ENCODE measurements around the gene ARMS2.

The ARMS2 gene

DNA sequence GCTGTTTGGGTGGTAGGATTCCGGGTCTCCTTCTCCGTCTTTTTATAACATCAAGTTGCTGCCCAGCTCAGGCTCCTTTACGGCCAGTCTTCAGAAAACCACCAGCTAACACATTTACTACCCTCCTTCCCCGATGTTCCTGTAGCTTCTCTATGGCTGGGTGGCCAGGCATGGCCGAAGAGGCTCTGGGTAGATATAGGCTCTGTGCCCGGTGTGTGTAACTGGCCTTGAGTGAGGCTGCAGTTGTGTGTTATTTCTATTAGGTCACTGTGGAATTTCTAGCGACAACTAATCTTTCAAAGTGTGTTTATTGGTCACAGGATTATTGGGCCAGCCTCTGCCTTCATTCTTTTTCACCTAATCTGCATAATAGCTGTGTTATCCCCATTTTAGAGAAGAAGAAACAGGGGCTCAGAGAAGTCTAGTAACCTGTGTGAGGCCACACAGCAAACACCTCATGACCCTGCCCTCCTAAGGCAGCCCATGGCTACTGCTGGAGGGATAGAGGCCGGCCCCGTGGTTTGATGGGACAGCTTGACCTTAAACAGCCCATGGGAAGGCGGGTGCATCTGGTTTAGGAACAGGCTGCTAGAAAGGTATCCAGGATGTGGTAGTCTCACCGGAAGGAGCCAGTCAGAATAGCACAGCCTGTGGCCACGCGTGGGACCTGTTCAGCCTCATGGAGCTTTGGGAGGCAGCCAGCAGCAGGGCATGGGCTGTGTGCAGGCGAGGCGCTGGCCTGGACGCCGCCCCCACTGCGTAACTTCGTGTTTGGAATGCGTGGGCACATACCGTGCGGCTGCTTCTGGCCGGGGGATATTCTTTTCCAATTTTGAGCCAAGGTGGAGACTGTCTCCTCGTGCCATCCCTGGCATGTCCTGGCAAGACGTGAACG, 36.6 kb downstream of the ARMS2 start:
- no peaks in the 10 kb centered on the region for H4K20me1 ChIP-seq (ENCODE audit: insufficient read depth, low read length)
- no peak overlapping the region for H2AFZ ChIP-seq (ENCODE audit: low read length)
- no peaks in the 10 kb centered on the region for H3K79me2 ChIP-seq (ENCODE audit: insufficient read depth, low read length)
- no peak for TF ChIP-seq EZH2 (IDR thresholded peaks at IDR 0.05; ENCODE audit: borderline replicate concordance, low read length)
- no peak for TF ChIP-seq CTCF (IDR thresholded peaks at IDR 0.05; ENCODE audit: low read length)
- no peaks in the 10 kb centered on the region for H3K9me3 ChIP-seq (ENCODE audit: low read length)
- no peaks in the 10 kb centered on the region for H3F3A ChIP-seq (ENCODE audit: insufficient read depth, low read length)
- H3K27me3 ChIP-seq (ENCODE audit: insufficient read depth, low read length): no peaks in the 10 kb centered on the region; the same call in 1 of the 2 replicates
- no peaks in the 10 kb centered on the region for H3K4me1 ChIP-seq (ENCODE audit: insufficient read depth, low read length, severe bottlenecking)
- no peak overlapping the region for H3K4me2 ChIP-seq (ENCODE audit: low read length)
- no peak overlapping the region for H3K9ac ChIP-seq (ENCODE audit: low read length)
- H3K27ac ChIP-seq (ENCODE audit: low read depth, low read length, poor library complexity, severe bottlenecking): no peak overlapping the region
- no peaks in the 10 kb centered on the region for H3K9me2 ChIP-seq (ENCODE audit: low read depth, low read length)
- H3K36me3 ChIP-seq (ENCODE audit: insufficient read depth, low read length): no peaks in the 10 kb centered on the region
- H3K4me3 ChIP-seq (ENCODE audit: low read depth, low read length, poor library complexity, severe bottlenecking): no peak overlapping the region

DNA sequence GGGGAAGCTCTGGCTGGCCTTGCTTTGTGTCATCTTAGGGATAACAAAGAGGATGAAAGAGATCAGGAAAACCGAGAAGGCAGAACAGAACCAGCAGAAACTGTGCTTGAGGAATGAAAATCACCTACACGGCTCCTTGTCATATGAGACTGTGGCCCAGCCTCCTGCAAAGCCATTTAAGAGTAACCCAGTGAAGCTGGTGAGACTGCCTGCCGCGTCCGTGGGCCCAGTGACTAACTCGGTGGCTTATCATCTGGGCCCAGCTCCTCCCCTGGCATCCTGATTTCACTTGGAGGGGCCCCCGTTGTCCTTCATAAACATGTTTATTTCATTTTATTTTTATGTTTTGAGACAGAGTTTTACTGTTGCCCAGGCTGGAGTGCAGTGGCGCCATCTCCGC, 37.6 kb downstream of the ARMS2 start:
- H3K4me3 ChIP-seq (ENCODE audit: low read depth, low read length, poor library complexity, severe bottlenecking): no peak overlapping the region
- no peak overlapping the region for H3K27ac ChIP-seq (ENCODE audit: low read depth, low read length, poor library complexity, severe bottlenecking)
- no peaks in the 10 kb centered on the region for H4K20me1 ChIP-seq (ENCODE audit: insufficient read depth, low read length)
- no peaks in the 10 kb centered on the region for H3K36me3 ChIP-seq (ENCODE audit: insufficient read depth, low read length)
- H3K79me2 ChIP-seq (ENCODE audit: insufficient read depth, low read length): no peaks in the 10 kb centered on the region
- no peak overlapping the region for H3K4me2 ChIP-seq (ENCODE audit: low read length)
- no peak overlapping the region for H2AFZ ChIP-seq (ENCODE audit: low read length)
- H3K4me1 ChIP-seq (ENCODE audit: insufficient read depth, low read length, severe bottlenecking): no peaks in the 10 kb centered on the region
- no peak overlapping the region for H3K9ac ChIP-seq (ENCODE audit: low read length)
- H3F3A ChIP-seq (ENCODE audit: insufficient read depth, low read length): no peaks in the 10 kb centered on the region
- H3K9me3 ChIP-seq (ENCODE audit: low read length): no peaks in the 10 kb centered on the region
- TF ChIP-seq EZH2 (IDR thresholded peaks at IDR 0.05; ENCODE audit: borderline replicate concordance, low read length): no peak
- no peak for TF ChIP-seq CTCF (IDR thresholded peaks at IDR 0.05; ENCODE audit: low read length)
- no peaks in the 10 kb centered on the region for H3K9me2 ChIP-seq (ENCODE audit: low read depth, low read length)
- no peaks in the 10 kb centered on the region; the same call in 1 of the 2 replicates for H3K27me3 ChIP-seq (ENCODE audit: insufficient read depth, low read length)

- no peaks in the 10 kb centered on the region for H3K9me3 ChIP-seq (ENCODE audit: low read length)
- TF ChIP-seq CTCF (IDR thresholded peaks at IDR 0.05; ENCODE audit: low read length): no peak
- no peak for TF ChIP-seq EZH2 (IDR thresholded peaks at IDR 0.05; ENCODE audit: borderline replicate concordance, low read length)
- H3K36me3 ChIP-seq (ENCODE audit: insufficient read depth, low read length): no peaks in the 10 kb centered on the region
- no peak overlapping the region for H2AFZ ChIP-seq (ENCODE audit: low read length)
- no peaks in the 10 kb centered on the region for H3F3A ChIP-seq (ENCODE audit: insufficient read depth, low read length)
- H4K20me1 ChIP-seq (ENCODE audit: insufficient read depth, low read length): no peaks in the 10 kb centered on the region
- H3K9ac ChIP-seq (ENCODE audit: low read length): no peak overlapping the region
- H3K9me2 ChIP-seq (ENCODE audit: low read depth, low read length): no peaks in the 10 kb centered on the region
- H3K4me1 ChIP-seq (ENCODE audit: insufficient read depth, low read length, severe bottlenecking): no peaks in the 10 kb centered on the region
- no peaks in the 10 kb centered on the region; the same call in 1 of the 2 replicates for H3K27me3 ChIP-seq (ENCODE audit: insufficient read depth, low read length)
- no peak overlapping the region for H3K27ac ChIP-seq (ENCODE audit: low read depth, low read length, poor library complexity, severe bottlenecking)
- no peak overlapping the region for H3K4me3 ChIP-seq (ENCODE audit: low read depth, low read length, poor library complexity, severe bottlenecking)
- no peaks in the 10 kb centered on the region for H3K79me2 ChIP-seq (ENCODE audit: insufficient read depth, low read length)
- no peak overlapping the region for H3K4me2 ChIP-seq (ENCODE audit: low read length)
These were observed 38.6 kb downstream of the ARMS2 start for GRCh38 chr10:122492999-122493481.

Measured in OCI-LY1 (cell line).